NCI-H460 (cell line): ENCODE measurements around the gene FOXL2NB. TPM values are rescaled to one million over a fixed set of nuclear protein-coding genes. Genes with fewer than 3 reads are reported as not detected.

Experiments used
- DNase-seq: peaks from one replicate; pipeline ENCODE4 v3.0.0-alpha.2; 2016; ENCODE audit warnings: low read depth; ENCODE audit errors: extremely low read depth
- total RNA-seq: library from RNA; depleted of rRNA; stranded (reverse); fragments of >200 nt; shearing (Covaris generic); gene quantifications from 2 replicates; pipeline ENCODE4 v1.2.3, GENCODE V29; 2014

FOXL2NB gene
- total RNA-seq, 1 experiment from 2014 or later: 1.8 TPM

GRCh38 chr3:138928727-138929372 is 18.2 kb upstream of the FOXL2NB start:
- DNase-seq: no peak

- DNase-seq: no peak
These were observed 13.8 kb upstream of the FOXL2NB start for GRCh38 chr3:138933068-138933668.

DNA sequence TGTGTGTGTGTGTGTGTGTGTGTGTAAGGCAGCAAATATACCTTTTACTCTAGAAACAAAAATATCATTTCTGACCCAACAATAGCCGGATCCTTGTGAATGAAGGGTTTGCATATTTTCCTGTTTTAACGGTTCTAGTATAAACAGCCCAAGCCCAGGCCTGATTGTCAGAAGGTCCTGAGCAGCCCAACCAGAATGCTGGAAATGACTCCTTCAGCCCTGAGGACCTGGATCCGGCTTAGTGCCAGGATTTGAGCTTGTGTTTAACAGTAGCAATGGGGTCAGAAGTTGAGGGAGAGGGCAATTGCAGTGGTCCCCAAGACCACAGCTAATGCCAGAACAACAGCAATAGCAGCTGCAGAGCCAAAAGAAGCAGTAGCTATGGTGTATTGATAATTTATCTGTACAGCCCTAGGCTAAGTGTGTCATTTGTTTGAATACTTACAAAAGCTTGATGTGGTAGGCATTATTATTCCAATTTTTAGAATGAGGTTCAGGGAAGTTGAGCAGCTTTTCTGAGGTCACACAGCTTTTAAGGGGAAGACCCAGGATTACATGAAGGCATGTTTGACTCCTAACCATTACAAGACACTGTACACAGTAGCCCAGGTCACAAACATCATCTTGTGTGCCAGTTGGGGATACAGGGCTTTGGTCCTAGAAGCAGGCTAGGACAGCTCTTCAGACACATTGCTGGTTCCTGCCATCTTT is 12.9 kb upstream of the FOXL2NB start:
- no peak for DNase-seq

DNA sequence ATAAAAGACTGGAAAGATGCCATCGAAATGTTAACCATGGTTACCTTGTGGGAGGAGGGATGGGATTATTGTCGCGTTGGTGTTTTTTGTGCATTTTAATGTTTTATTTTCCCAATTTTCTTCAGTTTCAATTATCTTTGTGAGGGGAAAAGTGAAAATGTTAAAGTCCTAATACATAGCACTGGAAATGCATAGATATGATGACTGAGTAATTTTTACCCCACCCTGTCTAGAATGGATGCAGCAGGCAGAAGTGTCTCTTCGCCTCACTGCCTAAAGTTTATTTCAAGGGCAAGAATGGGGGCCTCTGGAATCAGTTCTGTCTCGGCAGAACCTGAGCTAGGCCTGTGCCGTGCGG is 11.5 kb upstream of the FOXL2NB start:
- no peak for DNase-seq

- no peak for DNase-seq
These were observed 10.9 kb upstream of the FOXL2NB start for GRCh38 chr3:138935863-138936740.

DNA sequence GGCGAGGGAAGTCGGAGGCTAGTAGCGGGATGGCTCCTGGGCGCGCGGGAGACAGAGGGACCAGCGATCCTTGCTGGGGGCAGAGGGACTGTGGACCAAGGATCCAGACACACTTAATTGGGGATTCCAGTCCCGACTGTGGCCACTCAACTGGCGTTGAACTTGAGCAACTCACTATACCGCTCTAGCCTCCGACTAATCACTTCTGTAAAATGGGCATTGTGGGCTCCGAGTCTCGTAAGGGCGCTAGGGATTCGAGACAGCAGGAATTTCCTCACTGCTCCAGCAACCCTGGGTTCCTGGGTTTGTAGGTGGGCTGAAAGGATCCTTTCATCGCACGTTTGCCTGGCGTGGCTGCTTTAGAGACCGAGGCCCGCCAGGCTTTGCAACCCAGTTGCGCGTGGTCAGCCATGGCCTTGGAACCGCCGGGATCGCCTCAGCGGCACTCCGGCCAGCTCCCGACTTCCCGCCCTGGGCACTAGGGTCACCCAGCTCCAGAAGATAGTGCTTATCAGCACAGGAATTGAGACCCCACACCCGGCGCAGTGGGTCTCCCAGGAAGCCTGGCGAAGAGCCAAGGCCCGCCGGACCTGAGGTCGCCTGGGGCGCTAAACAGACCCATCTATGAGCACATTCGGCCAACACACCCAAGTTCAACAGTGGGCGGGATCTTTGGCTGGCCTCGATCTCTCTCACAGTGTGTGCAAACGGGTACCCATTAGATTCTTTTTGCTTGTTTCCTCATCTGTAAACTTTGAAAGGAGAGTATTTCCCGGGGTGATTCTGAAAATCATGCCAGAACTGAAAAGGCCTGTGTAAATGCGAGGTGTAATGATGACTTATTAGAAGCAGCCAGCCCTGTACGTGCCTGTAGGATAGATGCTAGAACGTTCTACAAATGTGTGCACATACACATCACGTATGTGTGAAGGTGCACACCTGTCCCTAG is 10.0 kb upstream of the FOXL2NB start:
- no peak for DNase-seq

DNA sequence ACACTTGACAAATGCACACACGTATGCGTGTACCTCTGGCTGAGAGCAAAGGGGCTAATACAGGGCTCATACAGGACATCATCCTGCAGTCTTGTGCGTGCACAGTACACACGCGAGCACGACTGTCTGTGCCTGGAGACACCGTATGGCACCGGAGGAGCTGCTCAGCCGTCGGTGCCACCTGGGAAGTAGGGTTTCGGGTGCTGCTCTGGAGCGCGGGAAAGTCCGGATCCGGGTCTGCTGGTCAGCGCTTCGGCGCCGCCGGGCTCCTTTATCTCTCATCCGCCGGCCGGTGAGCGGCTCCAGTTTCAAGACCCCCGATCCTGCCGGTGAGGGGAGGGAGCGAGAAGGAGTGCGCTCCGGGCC is 9.3 kb upstream of the FOXL2NB start:
- no peak for DNase-seq

DNA sequence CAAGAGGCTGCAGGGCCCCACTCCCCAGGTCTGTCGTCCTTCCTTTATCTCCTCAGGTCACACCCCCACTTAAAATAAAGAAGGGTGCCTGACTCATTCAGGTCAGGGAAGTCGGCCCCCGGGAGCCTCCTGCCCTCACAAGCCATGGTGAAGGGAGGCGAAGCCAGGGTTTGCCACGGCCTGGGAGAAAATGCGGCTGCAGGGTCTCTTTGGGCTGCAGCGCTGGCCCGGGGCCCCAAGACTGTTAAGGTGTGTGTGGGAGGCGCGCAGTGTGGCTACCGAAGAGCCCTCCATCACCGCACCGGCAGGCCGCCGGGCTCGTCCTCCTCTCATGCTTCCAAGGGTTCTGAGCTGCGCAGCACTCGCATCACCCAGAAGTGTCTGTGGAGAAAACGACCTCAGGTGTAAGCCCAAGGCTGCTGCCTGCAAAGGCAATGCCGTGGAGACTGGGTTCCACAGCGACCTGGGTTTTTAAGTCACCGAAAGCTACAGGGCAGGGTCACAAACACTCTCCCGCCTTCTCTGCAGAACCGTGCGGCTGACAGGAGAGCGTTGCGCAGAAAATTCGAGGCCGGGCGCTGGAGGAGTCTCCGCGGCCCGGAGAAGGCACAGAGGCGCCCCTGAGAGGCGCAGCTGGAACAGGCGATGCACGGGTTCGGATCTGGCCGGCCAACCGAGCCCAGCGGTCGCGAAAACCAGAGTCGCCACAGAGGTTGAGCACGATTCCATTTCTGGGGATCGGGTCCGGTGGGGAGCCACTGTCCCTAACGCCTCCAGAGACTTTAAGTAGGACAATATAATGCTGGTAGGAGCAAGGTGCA is 8.8 kb upstream of the FOXL2NB start:
- DNase-seq: no peak

DNA sequence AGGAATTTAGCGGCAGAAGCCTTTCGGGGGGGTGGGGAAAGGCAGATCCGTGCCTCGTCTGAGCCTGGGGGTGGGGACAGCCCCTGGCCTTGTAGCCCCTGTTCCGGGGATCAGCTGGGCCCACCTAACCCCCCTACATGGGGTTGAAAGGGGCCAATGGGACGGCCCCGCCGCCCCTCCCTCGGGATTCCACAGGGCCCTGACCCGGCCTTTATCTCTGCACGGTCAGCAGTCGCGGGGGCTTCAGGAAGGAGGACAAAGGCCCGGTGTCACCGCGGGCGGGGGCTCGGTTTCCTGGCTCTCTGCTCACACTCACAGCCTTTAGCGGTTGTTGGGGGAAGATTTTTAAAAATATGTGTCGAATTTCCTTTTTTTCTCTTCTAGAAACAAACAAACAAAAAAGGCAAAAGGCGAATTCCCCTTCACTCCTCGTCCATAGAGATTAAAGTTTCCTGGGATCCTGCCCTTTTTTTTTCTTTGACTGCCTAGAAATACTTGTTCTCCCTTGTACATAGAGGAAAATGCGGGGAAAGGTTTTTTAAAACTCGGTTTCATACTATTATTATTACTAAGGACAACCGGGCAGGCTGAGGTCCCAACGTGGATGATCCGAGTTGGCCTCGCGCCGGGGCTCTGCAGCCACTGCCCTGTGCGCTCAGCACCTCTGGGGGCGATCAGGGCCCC is 8.0 kb upstream of the FOXL2NB start:
- DNase-seq: no peak

DNA sequence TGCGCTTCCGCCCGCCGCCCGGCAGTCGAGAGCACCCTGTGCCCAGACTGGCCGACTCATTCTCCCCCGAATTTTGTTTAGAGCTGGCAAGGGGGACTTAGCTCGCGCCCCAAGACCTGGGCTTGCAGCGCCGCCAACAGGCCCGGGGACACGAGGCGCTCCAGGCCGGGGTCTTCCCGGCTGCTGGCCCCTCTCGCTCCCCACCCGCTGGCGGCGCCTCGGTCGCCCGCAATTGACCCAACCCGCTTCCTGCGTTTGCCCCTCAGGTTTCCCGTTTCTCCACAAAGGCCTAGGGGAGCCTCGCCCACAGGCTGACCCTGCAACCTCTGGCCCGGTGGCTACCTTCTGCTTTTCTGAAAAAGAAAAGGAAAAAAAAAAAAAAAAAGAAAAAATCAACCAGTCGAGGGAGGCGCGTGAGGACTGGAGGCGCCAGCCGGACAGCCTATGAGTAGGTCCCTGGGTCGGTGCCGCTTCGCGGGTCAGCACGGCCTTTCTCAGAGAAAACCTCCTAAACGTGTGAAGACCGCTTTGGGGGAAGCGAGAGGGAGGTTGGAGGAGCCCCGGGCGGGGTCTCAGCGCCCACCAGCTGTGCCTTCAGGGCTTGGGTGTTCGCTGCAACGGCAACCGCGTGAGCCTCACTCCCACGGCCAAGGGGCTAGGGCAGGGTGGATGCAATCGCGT is 7.3 kb upstream of the FOXL2NB start:
- DNase-seq: no peak

GRCh38 chr3:138940446-138940845 is 6.6 kb upstream of the FOXL2NB start:
- DNase-seq: no peak

DNA sequence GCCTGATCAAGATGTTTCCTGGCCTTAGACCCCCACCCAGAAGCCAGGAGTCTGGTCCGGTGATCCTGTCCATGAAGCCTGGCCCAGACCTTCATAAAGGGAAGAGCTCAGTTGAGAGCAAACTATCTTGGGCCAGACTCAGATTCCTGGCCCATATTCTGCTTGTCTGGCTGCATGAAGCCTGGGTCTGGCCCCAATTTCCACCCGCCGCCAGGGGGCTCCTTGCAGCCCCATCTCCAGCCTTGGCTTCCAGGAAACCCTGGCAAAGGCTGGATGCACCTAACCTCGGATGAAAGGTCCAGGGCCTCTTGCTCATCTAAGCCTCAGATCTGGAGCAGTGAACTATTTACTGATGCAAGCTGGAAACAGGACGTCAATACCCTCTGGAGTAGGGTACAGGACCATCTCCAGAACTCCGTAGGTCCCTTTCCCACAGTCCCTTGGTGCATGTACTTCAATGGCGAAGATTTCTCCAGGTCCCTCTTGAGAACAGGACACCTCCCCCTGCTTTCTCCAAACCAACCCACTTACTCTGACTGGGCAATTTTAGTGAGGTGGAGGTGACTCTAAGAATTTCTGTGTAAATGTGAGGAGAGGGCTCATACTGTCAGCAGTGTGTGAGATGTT is 5.6 kb upstream of the FOXL2NB start:
- no peak for DNase-seq

GRCh38 chr3:138942271-138942670 is 4.7 kb upstream of the FOXL2NB start:
- no peak for DNase-seq

DNA sequence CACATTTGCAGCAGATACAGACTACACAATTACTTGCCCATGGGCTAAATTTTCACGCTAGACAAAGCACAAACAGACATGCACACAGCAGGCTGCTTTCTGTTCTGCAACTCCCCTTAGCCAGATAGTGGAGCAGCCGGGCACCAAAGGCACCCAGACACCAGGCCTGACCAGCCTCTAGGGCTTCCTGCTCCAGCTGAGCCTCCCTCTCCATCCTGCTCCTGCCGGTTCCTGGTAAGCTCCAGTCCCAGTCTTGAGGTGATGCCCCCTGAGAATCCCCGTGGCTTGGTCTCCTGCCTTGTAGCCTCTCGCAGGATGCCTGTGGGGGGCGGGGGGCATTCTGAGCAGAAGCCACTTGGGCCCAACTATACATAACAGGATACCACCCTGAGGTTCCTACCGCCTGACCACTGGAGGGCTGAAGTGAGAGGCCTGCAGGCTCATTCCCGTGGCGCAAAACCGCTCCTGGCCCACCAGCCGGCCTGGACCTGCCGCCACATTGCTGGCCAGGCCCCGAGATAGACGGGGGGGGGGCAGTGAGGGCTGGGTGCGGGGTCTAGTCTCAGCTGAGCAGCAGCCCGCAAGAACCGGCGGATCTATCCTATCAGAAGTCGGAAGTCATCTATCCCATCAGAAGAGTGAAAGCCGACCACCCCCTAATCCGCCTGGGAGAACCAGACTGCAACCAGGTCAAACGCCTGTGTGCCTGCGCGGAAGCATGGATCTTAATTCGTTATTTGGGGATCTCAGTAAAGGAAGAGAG is 4.0 kb upstream of the FOXL2NB start:
- DNase-seq: no peak

DNA sequence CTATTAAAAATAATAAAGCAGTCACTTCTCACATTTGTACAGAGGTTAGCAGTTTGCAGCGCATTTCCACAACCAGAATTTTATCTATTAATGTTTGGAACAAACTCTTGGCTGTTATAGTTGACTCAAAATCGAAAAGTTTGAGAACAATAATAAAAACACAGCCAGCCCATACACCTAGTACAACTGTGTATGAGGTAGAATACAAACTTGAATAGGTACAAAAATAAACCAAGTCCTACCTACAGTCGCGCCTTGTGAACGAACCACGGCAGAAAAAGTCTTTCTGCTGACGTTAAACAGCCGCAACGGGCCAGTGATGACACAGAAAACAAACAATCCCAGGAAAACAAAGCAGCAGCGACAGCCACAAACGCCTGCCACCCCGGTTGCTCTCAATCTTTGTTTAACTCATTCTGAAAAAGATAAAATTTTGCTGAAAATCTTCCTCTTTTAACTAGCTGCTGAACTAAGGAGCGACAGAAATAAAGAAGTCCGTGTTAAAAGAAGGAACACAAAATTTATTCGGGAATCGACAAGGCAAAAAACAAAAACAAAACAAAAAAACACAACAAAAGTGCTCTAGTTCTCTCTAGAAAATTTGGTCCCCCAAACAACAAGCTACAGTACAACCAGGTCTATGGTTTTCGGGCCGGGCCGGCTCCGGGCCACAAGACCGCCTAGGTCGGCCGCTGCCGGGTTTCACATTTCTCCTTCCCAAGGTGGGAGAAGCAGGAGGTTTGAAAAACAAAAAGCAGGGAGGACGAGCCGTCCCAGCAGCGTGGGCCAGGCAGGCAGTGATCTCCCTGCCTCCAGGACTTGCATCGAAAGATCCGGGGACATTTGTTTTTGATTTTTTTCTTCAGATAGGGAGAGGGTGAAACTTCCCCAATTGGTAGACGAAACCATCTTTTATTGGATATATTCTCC is 3.0 kb upstream of the FOXL2NB start:
- DNase-seq: no peak

DNA sequence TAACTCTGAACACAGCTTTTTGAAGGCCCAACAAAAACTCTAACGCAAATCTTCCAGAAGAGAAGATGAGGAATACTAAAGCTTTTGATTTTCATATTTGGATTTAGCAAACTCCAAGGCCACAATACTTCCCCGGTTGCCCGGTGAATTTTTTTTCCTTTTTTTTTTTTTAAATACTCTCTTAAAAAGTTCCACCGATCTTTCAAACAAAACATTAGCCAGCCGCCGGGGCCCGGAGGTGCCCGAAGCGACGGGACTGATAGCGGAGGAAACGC is 2.4 kb upstream of the FOXL2NB start:
- no peak for DNase-seq
